H9 (cell line): ENCODE measurements around the gene ANK3. TPM values are rescaled to one million over a fixed set of nuclear protein-coding genes. Genes with fewer than 3 reads are reported as not detected.

Experiments
- DNase-seq: peaks from one replicate; pipeline ENCODE4 v3.0.0-alpha.2; 2017
- H2AFZ ChIP-seq: one replicate; pipeline ENCODE4 v1.6.1; 2013; ENCODE audit warnings: mild to moderate bottlenecking, low read length, control low read depth, moderate library complexity
- H2AK5ac ChIP-seq: 2 replicates; pipeline ENCODE4 v1.6.1; 2013; ENCODE audit warnings: low read length, control low read depth, mixed read lengths; ENCODE audit not compliant: insufficient read length
- H2BK120ac ChIP-seq: one replicate; pipeline ENCODE4 v1.6.1; 2013; ENCODE audit warnings: low read depth, mild to moderate bottlenecking, low read length, control low read depth, inconsistent platforms; ENCODE audit not compliant: poor library complexity, severe bottlenecking
- H2BK12ac ChIP-seq: 2 replicates; pipeline ENCODE4 v1.6.1; 2013; ENCODE audit warnings: low read length, control low read depth, mixed read lengths, low read depth; ENCODE audit not compliant: insufficient read length
- H2BK15ac ChIP-seq: 2 replicates; pipeline ENCODE4 v1.6.1; 2013; ENCODE audit warnings: low read depth, low read length, control low read depth
- H2BK20ac ChIP-seq: one replicate; pipeline ENCODE4 v1.6.1; 2013; ENCODE audit warnings: low read depth, mild to moderate bottlenecking, low read length, control low read depth, inconsistent platforms; ENCODE audit not compliant: poor library complexity, severe bottlenecking
- H2BK5ac ChIP-seq: 2 replicates; pipeline ENCODE4 v1.6.1; 2013; ENCODE audit warnings: low read length, control low read depth, mixed read lengths; ENCODE audit not compliant: insufficient read length
- H3K14ac ChIP-seq: 2 replicates; pipeline ENCODE4 v1.6.1; 2013; ENCODE audit warnings: low read length, control low read depth; ENCODE audit not compliant: insufficient read depth
- H3K18ac ChIP-seq: 2 replicates; pipeline ENCODE4 v1.6.1; 2013; ENCODE audit warnings: low read depth, mild to moderate bottlenecking, mixed read lengths, low read length, control low read depth; ENCODE audit not compliant: insufficient read length
- H3K23ac ChIP-seq: 2 replicates; pipeline ENCODE4 v1.6.1; 2013; ENCODE audit warnings: low read length, control low read depth, mixed read lengths, low read depth; ENCODE audit not compliant: insufficient read length
- H3K23me2 ChIP-seq: 2 replicates; pipeline ENCODE4 v1.6.1; 2013; ENCODE audit warnings: low read depth, mild to moderate bottlenecking, mixed read lengths, low read length, control low read depth; ENCODE audit not compliant: insufficient read length, poor library complexity, severe bottlenecking
- H3K27ac ChIP-seq: 2 replicates; pipeline ENCODE4 v1.5.1; 2013; ENCODE audit warnings: low read length, control low read depth, mixed read lengths, low read depth; ENCODE audit not compliant: insufficient read length
- H3K27me3 ChIP-seq: 2 replicates; pipeline ENCODE4 v1.6.1; 2013; ENCODE audit warnings: low read length, control low read depth, inconsistent platforms; ENCODE audit not compliant: insufficient read depth
- H3K4ac ChIP-seq: 2 replicates; pipeline ENCODE4 v1.6.1; 2013; ENCODE audit warnings: low read depth, mild to moderate bottlenecking, control low read depth, inconsistent platforms, low read length, moderate library complexity
- H3K4me1 ChIP-seq: 2 replicates; pipeline ENCODE4 v1.6.1; 2013; ENCODE audit warnings: low read length, control low read depth, inconsistent platforms; ENCODE audit not compliant: insufficient read depth
- H3K4me2 ChIP-seq: 2 replicates; pipeline ENCODE4 v1.6.1; 2013; ENCODE audit warnings: low read length, control low read depth, mixed read lengths; ENCODE audit not compliant: insufficient read length, insufficient read depth
- H3K56ac ChIP-seq: 2 replicates; pipeline ENCODE4 v1.6.1; 2013; ENCODE audit warnings: low read depth, mild to moderate bottlenecking, mixed read lengths, low read length, control low read depth; ENCODE audit not compliant: insufficient read length
- H3K79me1 ChIP-seq: 2 replicates; pipeline ENCODE4 v1.6.1; 2013; ENCODE audit warnings: low read depth, mild to moderate bottlenecking, moderate library complexity, low read length, control low read depth, inconsistent platforms; ENCODE audit not compliant: insufficient read depth, poor library complexity, severe bottlenecking
- H3K79me2 ChIP-seq: 2 replicates; pipeline ENCODE4 v1.6.1; 2013; ENCODE audit warnings: low read length, control low read depth, inconsistent platforms; ENCODE audit not compliant: insufficient read depth
- H3K9ac ChIP-seq: 2 replicates; pipeline ENCODE4 v1.6.1; 2013; ENCODE audit warnings: low read length, control low read depth, mixed read lengths; ENCODE audit not compliant: insufficient read length; ENCODE audit errors: extremely low read depth
- H3K9me3 ChIP-seq: one replicate; pipeline ENCODE4 v1.6.1; 2013; ENCODE audit warnings: low read depth, low read length, inconsistent platforms; ENCODE audit not compliant: control insufficient read depth
- H3T11ph ChIP-seq: one replicate; pipeline ENCODE4 v1.6.1; 2013; ENCODE audit warnings: mild to moderate bottlenecking, low read length, control low read depth, inconsistent platforms
- H4K20me1 ChIP-seq: one replicate; pipeline ENCODE4 v1.6.1; 2013; ENCODE audit not compliant: control insufficient read depth, insufficient read length, insufficient read depth
- H4K5ac ChIP-seq: 2 replicates; pipeline ENCODE4 v1.6.1; 2013; ENCODE audit warnings: low read depth, mild to moderate bottlenecking, mixed read lengths, low read length, control low read depth; ENCODE audit not compliant: insufficient read length
- H4K8ac ChIP-seq: replicated peaks from 2 replicates; pipeline ENCODE4 v1.6.1; 2013; ENCODE audit warnings: low read length, control low read depth, mixed read lengths, low read depth; ENCODE audit not compliant: insufficient read length
- H4K91ac ChIP-seq: 2 replicates; pipeline ENCODE4 v1.6.1; 2013; ENCODE audit warnings: low read depth, mild to moderate bottlenecking, moderate library complexity, mixed read lengths, low read length, control low read depth; ENCODE audit not compliant: insufficient read length
- H3K27ac Mint-ChIP-seq, 3 experiments: 2 replicates in 2 of 3; 3 replicates in 1 of 3; pipeline ENCODE4 v1.8.0; 2020 to 2021; ENCODE audit warnings: mixed read lengths in 3 of 3, mild to moderate bottlenecking in 1 of 3, moderate library complexity in 1 of 3
- H3K27me3 Mint-ChIP-seq: 2 replicates; pipeline ENCODE4 v1.8.0; 2021; ENCODE audit warnings: low read depth, mild to moderate bottlenecking, moderate library complexity, mixed read lengths
- H3K36me3 Mint-ChIP-seq, 3 experiments: 2 replicates in 2 of 3; 3 replicates in 1 of 3; pipeline ENCODE4 v1.8.0; 2020 to 2021; ENCODE audit warnings: low read depth in 3 of 3, mixed read lengths in 3 of 3; ENCODE audit not compliant: insufficient read depth in 1 of 3
- H3K4me1 Mint-ChIP-seq, 2 experiments: 2 replicates each; pipeline ENCODE4 v1.8.0; 2020; ENCODE audit warnings: mixed read lengths in 2 of 2
- H3K4me3 Mint-ChIP-seq, 2 experiments: 2 replicates in 1 of 2; 3 replicates in 1 of 2; pipeline ENCODE4 v1.8.0; 2020 to 2021; ENCODE audit warnings: mild to moderate bottlenecking in 2 of 2, mixed read lengths in 2 of 2, moderate library complexity in 1 of 2
- H3K9me3 Mint-ChIP-seq, 2 experiments: 2 replicates in 1 of 2; 3 replicates in 1 of 2; pipeline ENCODE4 v1.8.0; 2020; ENCODE audit warnings: mild to moderate bottlenecking in 2 of 2, mixed read lengths in 2 of 2, moderate library complexity in 1 of 2
- WGBS: extraction: QIAGEN DNeasy Blood & Tissue Kit; methylation state at CpG from one replicate; pipeline ENCODE4 v1.1.7; 2013; ENCODE audit warnings: missing lambda C conversion rate, low lambda C conversion rate, mixed read lengths; ENCODE audit not compliant: insufficient read length; ENCODE audit errors: extremely low coverage; 5-methylcytosine and 5-hydroxymethylcytosine counted together
- total RNA-seq: library from RNA; stranded (reverse); gene quantifications from 2 replicates; pipeline ENCODE4 v1.2.1, GENCODE V29; 2021
- TF ChIP-seq, protein P1 (sequence below): fragments of 200-600 bp; sonication (generic); conservative IDR thresholded peaks from 3 replicates; pipeline ENCODE4 v1.8.0; 2021; ENCODE audit warnings: antibody characterized with exemption, mild to moderate bottlenecking

Gene ANK3
- total RNA-seq, 1 experiment from 2014 or later = 59.6 TPM

DNA sequence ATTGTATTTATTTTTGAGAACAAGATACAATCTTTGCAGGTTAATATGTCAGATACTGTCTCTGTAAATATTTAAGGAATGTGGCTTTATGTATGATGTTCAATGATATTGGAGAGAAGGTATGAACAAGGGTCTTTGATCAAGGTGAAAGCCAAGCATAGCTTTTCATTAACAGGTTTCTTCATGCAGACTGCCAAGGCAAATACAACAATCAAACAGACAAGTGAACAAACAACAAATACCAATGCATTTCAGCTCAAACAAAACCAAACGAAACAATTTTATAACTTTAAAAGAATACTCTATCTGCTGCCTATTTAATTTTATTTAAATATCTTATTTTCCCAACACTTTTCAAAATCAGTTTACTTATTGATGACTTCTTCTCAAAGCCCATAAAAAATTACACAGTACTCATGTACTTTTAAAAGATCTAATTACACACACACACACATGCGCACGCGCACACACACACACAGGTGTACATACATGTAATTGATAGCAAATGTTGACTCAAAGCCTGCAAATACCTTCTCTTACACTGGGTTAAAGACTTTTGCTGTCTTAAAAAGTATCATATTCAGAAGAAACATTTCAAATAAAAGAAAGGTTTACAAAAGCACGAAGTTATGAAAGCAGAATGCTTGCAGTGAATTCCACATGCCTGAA lies 282.2 kb downstream of the ANK3 start:
- Mint-ChIP-seq H3K4me1 (no peaks in the 10 kb centered on the region), H3K27me3 (no peaks in the 10 kb centered on the region), H3K4me3 (no peak overlapping the region), H3K27ac (no peak overlapping the region), H3K36me3 (peaks cover 0 to 27% (median 26%) of the 10 kb centered on the region in 3 experiments; a peak in 4 of 7 replicates), H3K9me3 (no peaks in the 10 kb centered on the region)
- H2BK5ac ChIP-seq = no peak overlapping the region
- no peaks in the 10 kb centered on the region for H3K9me3 ChIP-seq
- no peaks in the 10 kb centered on the region for H3K23me2 ChIP-seq
- no peak overlapping the region for H3K14ac ChIP-seq
- WGBS = 100% methylated on average over 1 of the region's 5 CpGs
- no peak overlapping the region for H3K9ac ChIP-seq
- no peak overlapping the region for H2AK5ac ChIP-seq
- H3K4me2 ChIP-seq = no peak overlapping the region
- H2BK15ac ChIP-seq = no peak overlapping the region
- no peak for DNase-seq
- no peak overlapping the region for H3T11ph ChIP-seq
- no peak overlapping the region for H4K5ac ChIP-seq
- no peak overlapping the region for H3K27ac ChIP-seq
- TF ChIP-seq, protein P1, sequence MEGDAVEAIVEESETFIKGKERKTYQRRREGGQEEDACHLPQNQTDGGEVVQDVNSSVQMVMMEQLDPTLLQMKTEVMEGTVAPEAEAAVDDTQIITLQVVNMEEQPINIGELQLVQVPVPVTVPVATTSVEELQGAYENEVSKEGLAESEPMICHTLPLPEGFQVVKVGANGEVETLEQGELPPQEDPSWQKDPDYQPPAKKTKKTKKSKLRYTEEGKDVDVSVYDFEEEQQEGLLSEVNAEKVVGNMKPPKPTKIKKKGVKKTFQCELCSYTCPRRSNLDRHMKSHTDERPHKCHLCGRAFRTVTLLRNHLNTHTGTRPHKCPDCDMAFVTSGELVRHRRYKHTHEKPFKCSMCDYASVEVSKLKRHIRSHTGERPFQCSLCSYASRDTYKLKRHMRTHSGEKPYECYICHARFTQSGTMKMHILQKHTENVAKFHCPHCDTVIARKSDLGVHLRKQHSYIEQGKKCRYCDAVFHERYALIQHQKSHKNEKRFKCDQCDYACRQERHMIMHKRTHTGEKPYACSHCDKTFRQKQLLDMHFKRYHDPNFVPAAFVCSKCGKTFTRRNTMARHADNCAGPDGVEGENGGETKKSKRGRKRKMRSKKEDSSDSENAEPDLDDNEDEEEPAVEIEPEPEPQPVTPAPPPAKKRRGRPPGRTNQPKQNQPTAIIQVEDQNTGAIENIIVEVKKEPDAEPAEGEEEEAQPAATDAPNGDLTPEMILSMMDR = no peak
- no peaks in the 10 kb centered on the region for H3K79me2 ChIP-seq
- H3K4ac ChIP-seq = no peak overlapping the region
- H4K8ac ChIP-seq = no peak overlapping the region
- H3K23ac ChIP-seq = no peak overlapping the region
- H4K20me1 ChIP-seq = no peaks in the 10 kb centered on the region
- no peaks in the 10 kb centered on the region for H3K4me1 ChIP-seq
- no peaks in the 10 kb centered on the region for H3K79me1 ChIP-seq
- H3K18ac ChIP-seq = no peak overlapping the region
- H2AFZ ChIP-seq = no peak overlapping the region
- H4K91ac ChIP-seq = no peak overlapping the region
- H2BK20ac ChIP-seq = no peak overlapping the region
- no peak overlapping the region for H2BK12ac ChIP-seq
- no peak overlapping the region for H3K56ac ChIP-seq
- no peaks in the 10 kb centered on the region for H3K27me3 ChIP-seq
- H2BK120ac ChIP-seq = no peak overlapping the region
